Stomach smooth muscle (tissue), 2 donors: Measurements from ENCODE around the gene PC.

Source experiments
- H3K27ac ChIP-seq: one replicate; pipeline ENCODE4 v1.7.0; 2013; ENCODE audit warnings: mild to moderate bottlenecking, low read length, inconsistent platforms
- H3K27me3 ChIP-seq, 2 donors: one replicate each; pipeline ENCODE4 v1.7.0; 2013; ENCODE audit warnings: low read length in 2 of 2; ENCODE audit not compliant: insufficient read depth in 2 of 2, control insufficient read depth in 1 of 2
- H3K36me3 ChIP-seq, 2 donors: one replicate each; pipeline ENCODE4 v1.7.0; 2013; ENCODE audit warnings: low read length in 2 of 2; ENCODE audit not compliant: control insufficient read depth in 2 of 2, insufficient read depth in 2 of 2
- H3K4me1 ChIP-seq: one replicate; pipeline ENCODE4 v1.7.0; 2013; ENCODE audit warnings: low read length; ENCODE audit not compliant: control insufficient read depth, insufficient read depth
- H3K4me3 ChIP-seq, 2 donors: one replicate each; pipeline ENCODE4 v1.7.0; 2013; ENCODE audit warnings: low read length in 2 of 2
- H3K9ac ChIP-seq, 2 donors: one replicate each; pipeline ENCODE4 v1.7.0; 2013; ENCODE audit warnings: low read length in 2 of 2, mild to moderate bottlenecking in 1 of 2
- H3K9me3 ChIP-seq, 2 donors: one replicate each; pipeline ENCODE4 v1.7.0; 2013; ENCODE audit warnings: low read length in 2 of 2; ENCODE audit not compliant: control insufficient read depth in 2 of 2
- donor health status: healthy.
- donor health status: Pancreatic carcinoma.

Gene PC

DNA sequence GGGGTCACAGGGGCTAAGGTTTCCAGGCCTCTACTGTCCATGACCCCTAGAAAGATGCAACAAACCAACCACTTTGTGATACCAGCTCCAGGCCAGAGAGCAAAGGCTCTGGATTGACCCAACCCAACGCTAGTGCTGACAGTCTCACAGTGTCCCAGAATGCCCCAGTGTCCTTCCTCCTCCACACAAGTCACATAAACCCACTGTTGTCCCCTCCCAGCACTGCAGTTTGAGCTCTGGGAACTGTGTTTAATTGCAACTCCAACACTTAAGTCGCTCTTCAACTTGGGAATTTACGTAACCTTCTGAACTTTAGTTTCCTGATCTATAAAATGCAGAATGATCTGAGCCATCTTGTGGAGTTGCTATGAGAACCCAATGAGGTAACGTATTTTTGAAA, 47.5 kb downstream of the PC start:
- Histone ChIP-seq H3K36me3 (no peaks in the 10 kb centered on the region), H3K4me1 (peaks cover 5% of the 10 kb centered on the region), H3K9ac (no peak overlapping the region), H3K9me3 (no peaks in the 10 kb centered on the region), H3K4me3 (no peak overlapping the region), H3K27me3 (no peaks in the 10 kb centered on the region), H3K27ac (no peak overlapping the region)

DNA sequence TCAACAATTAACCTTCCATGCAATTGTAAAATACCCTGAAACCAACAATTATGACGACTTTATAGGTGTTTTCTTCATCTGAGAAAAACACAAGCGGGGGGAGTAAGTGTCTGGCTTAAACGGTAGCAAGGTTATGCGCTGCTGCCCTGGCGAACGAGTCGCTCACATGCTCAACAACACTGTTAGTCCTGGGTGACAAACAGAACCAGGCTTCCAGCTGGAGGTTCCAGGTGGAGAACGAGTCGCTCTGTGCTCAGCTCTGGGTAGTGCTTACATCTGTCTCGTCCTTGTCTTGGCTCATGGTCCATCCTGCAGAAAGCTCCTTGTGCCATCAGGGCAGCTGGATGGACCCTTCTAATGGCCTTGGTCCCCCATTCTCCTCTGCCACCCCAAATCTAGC, 48.2 kb downstream of the PC start:
- H3K9me3 ChIP-seq = no peaks in the 10 kb centered on the region
- H3K36me3 ChIP-seq = no peaks in the 10 kb centered on the region
- H3K4me1 ChIP-seq = peaks cover 2% of the 10 kb centered on the region
- H3K9ac ChIP-seq = no peak overlapping the region
- H3K27me3 ChIP-seq = no peaks in the 10 kb centered on the region
- H3K4me3 ChIP-seq = no peak overlapping the region
- H3K27ac ChIP-seq = no peak overlapping the region

DNA sequence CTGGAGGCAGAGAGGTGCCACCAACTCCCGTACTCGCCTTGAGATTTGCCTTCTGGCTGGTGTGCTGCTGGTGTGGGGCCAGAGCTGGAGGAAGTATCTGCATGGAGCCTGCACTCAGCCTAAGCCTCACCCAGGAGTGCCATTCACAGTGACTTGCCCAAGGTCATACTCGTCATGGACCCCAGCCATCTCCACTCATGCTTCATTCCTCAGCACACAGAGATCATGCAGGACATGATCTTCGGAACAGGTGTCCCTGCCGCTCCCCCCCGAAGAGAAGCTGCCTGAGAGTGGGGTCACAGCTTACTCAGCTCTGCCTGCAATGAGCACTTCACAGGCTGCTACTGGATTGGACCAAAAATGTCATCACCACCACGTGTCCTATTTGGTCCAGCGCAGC, 49.0 kb downstream of the PC start:
- Histone ChIP-seq H3K4me1 (peaks cover 2% of the 10 kb centered on the region), H3K27me3 (no peaks in the 10 kb centered on the region), H3K27ac (no peak overlapping the region), H3K4me3 (no peak overlapping the region), H3K9me3 (no peaks in the 10 kb centered on the region), H3K36me3 (no peaks in the 10 kb centered on the region), H3K9ac (no peak overlapping the region)

DNA sequence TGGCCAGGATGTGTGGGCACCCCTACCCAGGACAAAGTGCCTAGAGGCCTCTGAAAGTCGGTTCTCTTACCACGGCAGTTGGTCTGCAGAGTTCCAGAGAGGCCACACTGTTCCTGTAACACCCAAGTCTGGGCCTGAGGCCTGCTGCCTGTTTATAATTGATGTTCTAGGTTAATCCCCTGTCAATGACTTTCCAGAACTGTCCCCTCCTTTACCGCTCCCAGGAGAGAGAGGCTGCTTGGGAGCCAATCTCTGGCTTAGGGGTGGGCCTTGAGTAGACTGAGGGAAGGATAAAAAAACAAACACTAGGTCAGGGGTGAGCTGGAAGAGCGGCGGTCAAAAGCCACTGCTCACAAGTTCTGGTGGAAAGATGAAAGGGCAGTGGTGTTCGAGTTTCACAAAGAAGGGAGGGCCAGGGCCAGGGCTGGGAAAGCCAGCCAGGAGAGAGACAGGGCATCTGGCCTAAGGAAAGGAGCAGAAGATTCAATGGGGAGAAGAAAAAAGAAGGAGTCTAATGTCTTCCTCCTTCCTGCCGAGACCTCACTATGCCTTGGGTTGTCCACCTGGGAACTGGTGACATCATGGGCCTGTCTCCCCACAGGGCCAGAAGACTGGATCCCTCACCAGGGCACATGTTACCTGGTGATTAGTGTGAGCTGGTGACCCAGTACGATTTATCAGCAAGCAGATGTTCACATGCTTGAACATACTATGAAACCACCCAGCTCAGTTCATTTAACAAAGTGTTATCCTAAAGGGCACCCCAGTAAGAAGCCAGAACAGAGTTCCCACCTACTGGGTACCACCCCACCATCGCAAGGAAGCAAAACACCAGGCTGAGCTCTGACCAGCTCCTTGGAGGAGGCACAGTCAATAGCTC, 50.2 kb downstream of the PC start:
- Histone ChIP-seq H3K9me3 (no peaks in the 10 kb centered on the region), H3K27ac (no peak overlapping the region), H3K4me3 (no peak overlapping the region)

DNA sequence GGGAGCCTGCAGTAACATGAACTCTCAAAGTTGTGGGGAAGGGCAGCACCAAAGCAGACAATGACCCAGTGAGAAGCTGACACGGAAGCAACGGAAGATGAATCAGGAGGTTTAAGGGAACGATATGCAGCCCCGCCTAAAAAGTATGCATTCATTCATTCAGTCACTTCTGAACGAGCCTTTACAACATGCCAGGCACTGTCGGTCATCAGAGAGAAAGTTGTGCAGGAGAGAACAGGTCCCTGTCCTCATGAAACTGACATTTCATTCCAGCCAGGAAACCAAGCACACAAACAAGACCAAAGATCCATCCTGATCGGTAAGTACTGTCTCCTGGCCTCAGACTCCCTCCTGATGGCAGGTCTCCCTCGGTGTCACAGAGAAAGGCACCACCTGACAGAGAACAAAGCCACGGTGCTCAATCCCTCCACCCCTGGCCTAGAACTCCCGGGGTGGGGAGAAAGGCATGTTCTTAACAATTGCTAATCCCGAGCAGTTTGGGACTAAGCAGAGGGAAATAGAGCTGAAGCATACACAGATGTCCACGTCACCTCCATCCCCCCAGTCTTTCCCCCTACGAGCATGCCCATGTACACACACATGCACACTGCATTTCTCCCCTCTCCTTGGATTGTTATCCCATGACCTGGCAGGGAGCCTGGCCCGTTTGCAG, 52.0 kb downstream of the PC start:
- Histone ChIP-seq H3K36me3 (no peaks in the 10 kb centered on the region), H3K4me1 (no peaks in the 10 kb centered on the region), H3K9me3 (no peaks in the 10 kb centered on the region), H3K27me3 (no peaks in the 10 kb centered on the region), H3K9ac (no peak overlapping the region), H3K4me3 (no peak overlapping the region), H3K27ac (no peak overlapping the region)

More for the DNA sequence above, 50.2 kb downstream of the PC start:
- no peaks in the 10 kb centered on the region for H3K36me3 ChIP-seq
- no peak overlapping the region for H3K9ac ChIP-seq
- H3K27me3 ChIP-seq = no peaks in the 10 kb centered on the region
- peaks cover 2% of the 10 kb centered on the region for H3K4me1 ChIP-seq

DNA sequence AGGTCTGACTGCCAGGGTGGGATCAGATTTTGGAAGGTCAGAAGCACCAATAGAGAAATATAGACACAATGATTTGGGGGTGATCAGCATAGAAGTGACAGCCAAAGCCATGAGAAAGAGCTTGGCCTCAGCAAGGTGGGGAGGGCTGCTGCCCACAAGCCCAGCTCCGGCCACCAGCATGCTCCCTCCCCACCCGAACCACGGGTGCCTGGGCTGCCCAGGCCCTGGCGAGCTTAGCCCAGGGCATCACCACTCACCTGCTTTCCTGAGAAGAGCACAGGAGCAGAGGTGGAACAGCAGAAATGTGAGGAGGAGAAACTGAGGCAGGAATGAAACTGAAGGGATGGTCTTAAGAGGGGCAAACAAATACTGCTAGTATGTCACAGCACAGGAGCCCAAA, 52.6 kb downstream of the PC start:
- Histone ChIP-seq H3K9me3 (no peaks in the 10 kb centered on the region), H3K27me3 (no peaks in the 10 kb centered on the region), H3K4me1 (no peaks in the 10 kb centered on the region), H3K9ac (no peak overlapping the region), H3K27ac (no peak overlapping the region), H3K36me3 (no peaks in the 10 kb centered on the region), H3K4me3 (no peak overlapping the region)

DNA sequence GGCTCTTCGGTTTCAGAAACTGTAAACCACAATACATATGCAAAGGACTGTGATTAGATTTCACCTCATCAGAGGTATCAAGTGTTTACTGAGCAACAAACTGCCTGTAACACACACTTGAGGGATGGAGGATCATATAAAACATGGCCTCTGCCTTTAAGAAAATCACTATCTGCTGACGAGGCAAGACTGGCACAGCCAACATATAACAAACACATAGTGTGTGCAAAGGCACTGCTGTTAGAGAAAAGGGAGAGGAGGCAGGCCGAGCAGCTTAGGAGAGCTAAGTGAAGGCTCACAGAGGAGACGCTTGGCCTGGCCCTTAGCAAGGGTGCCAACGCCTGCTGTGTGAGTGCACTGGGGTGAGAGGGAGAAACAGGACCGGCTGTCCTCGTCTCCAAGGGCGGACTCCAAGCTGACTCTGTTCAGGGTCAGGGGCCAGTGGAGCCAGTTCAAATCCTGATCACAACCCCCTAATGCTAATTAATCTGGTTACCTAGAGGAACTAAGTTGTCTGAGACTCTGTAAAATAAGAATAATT, 53.1 kb downstream of the PC start:
- Histone ChIP-seq H3K9ac (no peak overlapping the region), H3K36me3 (no peaks in the 10 kb centered on the region), H3K27ac (no peak overlapping the region), H3K9me3 (no peaks in the 10 kb centered on the region), H3K27me3 (no peaks in the 10 kb centered on the region), H3K4me1 (no peaks in the 10 kb centered on the region), H3K4me3 (no peak overlapping the region)

DNA sequence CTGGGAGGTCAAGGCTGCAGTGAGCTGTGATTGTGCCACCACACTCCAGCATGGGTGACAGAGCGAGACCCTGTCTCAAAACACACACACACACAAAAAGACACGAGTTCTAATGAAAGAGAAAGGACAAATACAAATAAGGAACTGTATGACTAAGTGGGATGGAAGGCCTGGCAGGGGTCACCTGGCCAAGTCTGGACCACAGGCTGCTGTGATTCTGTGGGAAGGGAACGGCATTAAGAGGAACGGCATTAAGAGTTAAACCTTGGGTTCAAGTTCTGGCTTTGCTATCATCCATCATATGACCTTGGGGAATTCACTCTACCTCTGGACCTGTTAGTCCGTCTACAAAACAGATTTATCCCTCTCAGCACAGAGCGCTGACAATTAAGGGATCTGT, 53.6 kb downstream of the PC start:
- Histone ChIP-seq H3K27ac (no peak overlapping the region), H3K4me1 (no peaks in the 10 kb centered on the region), H3K9me3 (no peaks in the 10 kb centered on the region), H3K9ac (no peak overlapping the region), H3K4me3 (no peak overlapping the region), H3K36me3 (no peaks in the 10 kb centered on the region), H3K27me3 (no peaks in the 10 kb centered on the region)

DNA sequence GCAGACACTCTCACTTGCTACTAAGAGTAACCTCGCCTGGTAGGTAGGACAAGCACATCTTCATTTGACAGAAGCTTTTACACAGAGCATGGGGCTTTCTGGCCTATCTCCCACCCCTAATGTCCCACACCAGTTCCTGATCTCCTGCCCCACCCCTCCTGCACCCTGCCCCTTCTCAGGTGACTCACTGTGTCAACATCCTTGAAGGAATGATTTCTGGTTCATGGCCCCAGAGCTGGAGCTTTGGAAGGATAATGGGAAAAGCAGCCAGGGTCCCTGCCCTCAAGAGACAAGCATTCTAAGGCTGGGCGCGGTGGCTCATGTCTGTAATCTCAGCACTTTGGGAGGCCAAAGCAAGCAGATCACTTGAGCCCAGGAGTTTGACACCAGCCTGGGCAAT, 54.1 kb downstream of the PC start:
- Histone ChIP-seq H3K4me1 (no peaks in the 10 kb centered on the region), H3K4me3 (no peak overlapping the region), H3K9me3 (no peaks in the 10 kb centered on the region), H3K36me3 (no peaks in the 10 kb centered on the region), H3K27me3 (no peaks in the 10 kb centered on the region), H3K27ac (no peak overlapping the region), H3K9ac (no peak overlapping the region)

DNA sequence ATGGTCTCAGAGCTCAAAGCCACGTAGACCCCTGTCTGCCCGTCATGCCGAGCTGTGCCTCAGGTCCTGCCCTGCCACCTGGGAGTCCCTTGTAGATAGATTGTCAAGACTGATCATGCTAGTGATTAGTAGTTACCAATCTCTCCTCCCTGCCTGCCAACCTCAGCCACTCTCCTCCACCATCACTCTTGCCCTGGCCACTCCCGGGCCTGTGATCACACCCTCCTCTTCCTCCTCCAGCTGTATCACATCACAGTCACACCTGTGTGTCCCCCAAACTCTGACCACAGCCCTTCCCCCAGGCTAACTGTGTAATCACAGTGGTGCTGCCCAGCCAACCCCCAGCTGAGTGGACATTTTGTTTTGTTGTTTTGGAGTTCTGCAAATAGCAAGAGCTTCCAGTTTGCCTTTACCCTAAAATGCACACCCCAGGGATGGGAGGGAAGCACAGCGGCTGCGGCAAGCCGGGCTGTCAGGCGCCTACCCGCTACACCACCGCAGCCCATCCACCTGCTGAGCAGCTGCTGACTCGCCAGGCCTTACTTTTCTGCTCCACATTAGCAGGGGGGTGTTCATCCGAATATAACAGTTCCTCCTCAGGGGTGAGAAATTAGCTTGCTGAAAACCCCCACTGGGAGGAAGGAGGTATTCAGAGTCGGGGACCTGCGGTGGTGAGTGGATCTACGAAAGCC, 55.6 kb downstream of the PC start:
- no peak overlapping the region for H3K27ac ChIP-seq
- no peaks in the 10 kb centered on the region for H3K27me3 ChIP-seq
- H3K9ac ChIP-seq = no peak overlapping the region
- no peak overlapping the region for H3K4me3 ChIP-seq
- no peaks in the 10 kb centered on the region for H3K4me1 ChIP-seq
- H3K9me3 ChIP-seq = no peaks in the 10 kb centered on the region
- H3K36me3 ChIP-seq = no peaks in the 10 kb centered on the region
